Thoracic aorta (tissue), 2 donors: ENCODE data around the gene SOX6. TPM values are rescaled to one million over a fixed set of nuclear protein-coding genes. Genes with fewer than 3 reads are reported as not detected.

Experiments
- ATAC-seq: fragments of 150-250 bp; one replicate; pipeline ENCODE4 v1.8.0; 2017; ENCODE audit warnings: low read depth; ENCODE audit not compliant: insufficient number of reproducible peaks, low FRiP score
- DNase-seq: peaks from one replicate; pipeline ENCODE4 v3.0.0-alpha.2; 2020; ENCODE audit warnings: low spot score
- H3K27ac ChIP-seq, 2 donors: fragments of 200-600 bp; sonication (generic); 1 replicate in 1 of 2; 2 replicates in 1 of 2; pipeline ENCODE4 v1.5.1; 2016; ENCODE audit warnings: mild to moderate bottlenecking in 2 of 2, moderate library complexity in 2 of 2
- H3K27me3 ChIP-seq: fragments of 200-600 bp; sonication (generic); replicated peaks from 2 replicates; pipeline ENCODE4 v1.6.0; 2016; ENCODE audit warnings: mild to moderate bottlenecking; ENCODE audit not compliant: insufficient read depth
- H3K36me3 ChIP-seq: fragments of 200-600 bp; sonication (generic); one replicate; pipeline ENCODE4 v1.5.1; 2016
- H3K4me1 ChIP-seq, 2 donors: fragments of 200-600 bp; sonication (generic); 1 replicate in 1 of 2; 2 replicates in 1 of 2; pipeline versions ENCODE4 v1.5.1 to v1.6.0; 2016; ENCODE audit warnings: low read depth in 2 of 2, mild to moderate bottlenecking in 1 of 2; ENCODE audit not compliant: control insufficient read depth in 1 of 2
- H3K4me3 ChIP-seq: fragments of 200-600 bp; sonication (generic); 2 replicates; pipeline ENCODE4 v1.5.1; 2016; ENCODE audit warnings: mild to moderate bottlenecking
- H3K9me3 ChIP-seq: fragments of 200-600 bp; sonication (generic); 2 replicates; pipeline ENCODE4 v1.5.1; 2016
- total RNA-seq, 2 donors: library from RNA; depleted of rRNA; stranded (reverse); fragments of >200 nt; gene quantifications; one replicate each; pipeline versions ENCODE4 v1.1.0 to v1.2.3, GENCODE V29; 2016
- TF ChIP-seq, protein P1 (sequence below): fragments of 200-600 bp; sonication (generic); IDR thresholded peaks from one replicate; pipeline ENCODE4 v1.5.1; 2019; ENCODE audit warnings: antibody characterized with exemption

The SOX6 gene
- total RNA-seq, 2 donors from 2014 or later: 0.27 to 0.56 TPM

DNA sequence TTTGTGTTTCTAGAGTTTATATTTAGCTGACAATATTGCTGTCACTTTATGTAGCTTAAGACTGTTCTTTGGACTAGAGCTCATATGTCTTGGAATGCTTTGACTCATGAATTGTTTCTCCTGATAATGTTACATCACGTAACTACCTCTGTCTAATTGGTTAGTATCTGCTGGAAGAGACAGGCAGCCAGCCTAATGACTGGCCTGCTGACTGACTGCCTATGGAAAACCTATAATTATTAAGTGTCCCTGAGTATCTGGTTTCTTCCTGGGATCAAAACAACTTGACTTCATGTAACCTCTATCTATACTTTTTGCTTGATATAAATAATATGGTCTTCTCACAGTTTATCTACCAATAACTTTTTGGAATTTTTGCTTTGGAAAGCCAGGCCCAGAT lies 9.4 kb downstream of the SOX6 start:
- TF ChIP-seq, protein P1, sequence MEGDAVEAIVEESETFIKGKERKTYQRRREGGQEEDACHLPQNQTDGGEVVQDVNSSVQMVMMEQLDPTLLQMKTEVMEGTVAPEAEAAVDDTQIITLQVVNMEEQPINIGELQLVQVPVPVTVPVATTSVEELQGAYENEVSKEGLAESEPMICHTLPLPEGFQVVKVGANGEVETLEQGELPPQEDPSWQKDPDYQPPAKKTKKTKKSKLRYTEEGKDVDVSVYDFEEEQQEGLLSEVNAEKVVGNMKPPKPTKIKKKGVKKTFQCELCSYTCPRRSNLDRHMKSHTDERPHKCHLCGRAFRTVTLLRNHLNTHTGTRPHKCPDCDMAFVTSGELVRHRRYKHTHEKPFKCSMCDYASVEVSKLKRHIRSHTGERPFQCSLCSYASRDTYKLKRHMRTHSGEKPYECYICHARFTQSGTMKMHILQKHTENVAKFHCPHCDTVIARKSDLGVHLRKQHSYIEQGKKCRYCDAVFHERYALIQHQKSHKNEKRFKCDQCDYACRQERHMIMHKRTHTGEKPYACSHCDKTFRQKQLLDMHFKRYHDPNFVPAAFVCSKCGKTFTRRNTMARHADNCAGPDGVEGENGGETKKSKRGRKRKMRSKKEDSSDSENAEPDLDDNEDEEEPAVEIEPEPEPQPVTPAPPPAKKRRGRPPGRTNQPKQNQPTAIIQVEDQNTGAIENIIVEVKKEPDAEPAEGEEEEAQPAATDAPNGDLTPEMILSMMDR: no peak
- Histone ChIP-seq H3K27me3 (no peaks in the 10 kb centered on the region), H3K36me3 (no peaks in the 10 kb centered on the region), H3K4me3 (no peak overlapping the region), H3K9me3 (no peaks in the 10 kb centered on the region), H3K27ac (no peak overlapping the region), H3K4me1 (no peaks in the 10 kb centered on the region)
- no peak for ATAC-seq
- DNase-seq: no peak

DNA sequence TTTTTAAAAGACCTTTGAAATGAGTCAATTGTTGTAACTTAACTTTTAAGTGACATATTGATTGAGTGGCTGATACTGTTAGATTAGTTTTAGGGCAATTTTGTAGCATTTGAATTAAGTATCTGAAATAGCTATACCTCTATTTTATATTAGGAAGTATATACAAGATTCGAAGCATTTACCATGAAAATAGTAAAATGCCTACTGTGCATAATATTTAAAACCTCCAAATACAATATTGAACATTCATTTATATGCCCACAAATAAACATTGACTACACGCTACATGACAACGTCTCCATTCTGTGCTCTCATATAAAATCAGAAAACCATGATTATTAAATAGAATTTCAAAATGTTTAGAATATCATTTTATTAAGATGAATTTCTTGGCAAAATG lies 14.5 kb downstream of the SOX6 start:
- H3K4me1 ChIP-seq: no peaks in the 10 kb centered on the region
- TF ChIP-seq, protein P1: no peak
- H3K27ac ChIP-seq: no peak overlapping the region
- ATAC-seq: no peak
- no peak overlapping the region for H3K4me3 ChIP-seq
- H3K9me3 ChIP-seq: no peaks in the 10 kb centered on the region
- DNase-seq: no peak
- H3K36me3 ChIP-seq: no peaks in the 10 kb centered on the region
- no peaks in the 10 kb centered on the region for H3K27me3 ChIP-seq

DNA sequence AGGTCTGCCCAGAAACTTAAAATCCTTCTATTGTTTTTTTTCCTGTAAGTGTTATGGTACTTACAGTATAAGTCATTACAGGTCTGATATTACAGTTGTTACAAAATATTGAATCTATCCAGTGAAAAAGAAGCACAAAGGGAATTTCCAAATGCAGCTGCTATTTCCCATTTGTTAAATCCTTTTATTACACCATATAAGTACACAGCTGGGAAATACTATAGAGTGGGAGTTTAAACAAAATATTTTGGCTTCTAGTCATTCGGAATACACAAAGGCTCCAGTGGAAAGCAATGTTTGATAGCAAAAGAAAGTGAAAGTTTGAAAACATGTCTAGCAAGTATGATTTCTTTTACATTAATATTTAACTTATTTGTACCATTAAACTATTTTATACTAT lies 18.0 kb downstream of the SOX6 start:
- Histone ChIP-seq H3K9me3 (no peaks in the 10 kb centered on the region), H3K4me3 (no peak overlapping the region), H3K27ac (no peak overlapping the region), H3K4me1 (no peaks in the 10 kb centered on the region), H3K27me3 (no peaks in the 10 kb centered on the region), H3K36me3 (no peaks in the 10 kb centered on the region)
- no peak for ATAC-seq
- no peak for DNase-seq
- TF ChIP-seq, protein P1: no peak

DNA sequence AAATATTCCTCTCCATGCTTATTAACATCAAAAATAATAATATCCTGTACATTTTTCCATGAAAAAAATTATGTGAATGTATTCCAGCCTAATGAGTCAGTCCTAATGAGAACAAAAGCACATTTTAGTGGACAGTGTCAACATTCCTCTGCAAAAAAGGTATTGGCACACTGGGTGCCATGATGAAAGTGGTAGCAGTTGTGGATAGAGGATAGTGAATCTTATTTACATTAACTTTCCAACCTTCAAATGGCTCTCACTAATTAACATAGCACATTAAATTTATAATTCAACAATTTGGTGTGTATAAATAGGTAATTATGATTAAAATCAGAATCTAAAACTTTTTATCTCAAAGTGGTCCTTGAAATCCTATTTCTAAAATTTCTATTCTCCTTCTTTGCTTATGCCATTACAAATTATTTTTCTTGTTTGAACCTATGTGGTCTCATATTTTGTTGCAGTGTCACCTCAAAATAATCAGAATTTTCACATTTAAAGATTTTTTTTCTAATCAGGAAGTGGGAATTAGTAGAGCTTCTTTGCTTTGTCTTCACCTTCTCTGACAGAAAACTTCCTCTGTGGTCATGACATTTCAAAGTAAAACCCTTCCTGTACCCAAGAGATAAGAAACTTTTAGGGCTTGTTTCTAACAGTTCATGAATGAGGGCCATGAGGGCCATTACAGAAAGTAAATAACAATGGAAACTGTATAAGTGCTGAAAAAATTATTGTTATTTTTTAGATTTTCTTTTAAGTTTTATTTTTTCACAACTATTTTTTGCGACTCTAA lies 18.7 kb downstream of the SOX6 start:
- ATAC-seq (no peak), DNase-seq (no peak)
- Histone ChIP-seq H3K36me3 (no peaks in the 10 kb centered on the region), H3K4me1 (no peaks in the 10 kb centered on the region), H3K27ac (no peak overlapping the region), H3K27me3 (no peaks in the 10 kb centered on the region), H3K9me3 (no peaks in the 10 kb centered on the region), H3K4me3 (no peak overlapping the region)
- TF ChIP-seq, protein P1: no peak

DNA sequence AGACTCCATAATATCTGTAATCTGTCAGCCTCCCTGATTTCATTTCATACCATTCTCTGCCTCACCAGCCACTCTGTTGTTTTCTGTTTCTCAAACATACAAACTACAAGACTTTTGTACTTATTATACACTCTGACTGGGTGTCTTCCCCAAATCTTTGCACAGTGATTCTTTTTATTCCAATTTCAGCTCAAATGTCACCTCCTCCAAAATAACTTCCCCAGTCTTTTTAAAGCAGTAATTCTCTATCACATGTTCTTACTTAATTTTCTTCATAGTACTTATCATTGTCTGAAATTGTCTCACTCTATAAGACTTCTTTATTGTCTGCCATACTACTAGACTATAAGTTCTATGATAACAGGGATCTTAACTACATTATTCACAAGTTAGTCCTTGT lies 19.6 kb downstream of the SOX6 start:
- Histone ChIP-seq H3K27ac (no peak overlapping the region), H3K4me1 (no peaks in the 10 kb centered on the region), H3K36me3 (no peaks in the 10 kb centered on the region), H3K27me3 (no peaks in the 10 kb centered on the region), H3K4me3 (no peak overlapping the region), H3K9me3 (no peaks in the 10 kb centered on the region)
- ATAC-seq (no peak), DNase-seq (no peak)
- TF ChIP-seq, protein P1: no peak
